NCI-H2171 treated with DMSO at 0.1 percent for 48 hours (cell line): Measurements from ENCODE around the gene ATP1B3.
A peak's percentile ranks its signal among the peaks of the same experiment; 100 is the strongest.
"Not testable (repeated sequence)": the region's sequence is repeated elsewhere in the genome, so short reads cannot be mapped to it uniquely, and the experiment has no call there.

Source experiments
- DNase-seq: peaks from one replicate; lab custom pipeline; 2025; lab: John Stamatoyannopoulos, UW

The ATP1B3 gene

GRCh38 chr3:141905129-141905528 lies 28.7 kb downstream of the ATP1B3 start:
- no peak for DNase-seq

DNA sequence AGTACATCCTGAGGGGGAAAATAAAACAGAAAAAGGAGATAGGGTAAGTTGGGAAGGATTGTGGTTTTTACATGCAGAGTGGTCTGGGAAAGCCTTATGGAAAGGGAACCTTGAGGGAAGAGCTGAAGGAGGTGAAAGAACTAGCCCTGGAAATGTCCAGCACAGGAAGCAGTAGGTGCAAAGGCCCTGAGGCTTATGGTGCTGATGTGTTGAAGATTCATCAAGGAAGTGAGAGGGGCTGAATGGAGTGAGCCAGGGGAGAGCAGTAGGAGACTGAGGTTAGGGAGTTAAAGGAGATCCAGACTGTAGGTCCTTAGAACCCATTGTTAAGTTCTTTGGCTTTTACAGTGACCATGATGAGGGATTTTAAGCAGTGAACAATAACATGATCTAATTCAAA lies 33.0 kb downstream of the ATP1B3 start:
- DNase-seq = no peak

GRCh38 chr3:141909986-141910385 lies 33.5 kb downstream of the ATP1B3 start:
- not testable (repeated sequence) for DNase-seq

DNA sequence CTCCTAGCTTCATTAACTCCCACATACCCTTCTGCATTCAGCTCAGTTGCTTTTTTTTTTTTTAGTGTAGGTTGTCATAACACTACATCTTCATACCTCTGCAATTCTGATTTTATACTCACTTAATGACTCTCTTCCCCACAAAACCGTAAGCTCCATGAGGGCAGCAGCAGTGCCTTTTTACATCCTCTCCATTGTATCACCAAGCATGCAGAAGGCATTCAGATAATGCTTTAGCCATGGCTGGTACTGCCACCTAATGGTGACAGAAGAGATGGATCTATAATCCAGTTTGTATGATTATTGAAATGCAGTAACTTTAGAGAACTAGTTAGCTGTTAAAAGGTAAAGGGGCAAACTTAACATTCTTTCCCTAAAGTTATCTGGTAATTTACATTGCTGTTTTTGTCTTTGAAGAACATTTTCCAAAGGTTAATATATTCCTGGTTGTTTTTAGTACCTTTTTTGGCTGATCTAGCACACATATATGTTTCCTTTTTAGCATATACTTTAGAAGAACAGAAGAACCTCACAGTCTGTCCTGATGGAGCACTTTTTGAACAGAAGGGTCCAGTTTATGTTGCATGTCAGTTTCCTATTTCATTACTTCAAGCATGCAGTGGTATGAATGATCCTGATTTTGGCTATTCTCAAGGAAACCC lies 36.8 kb downstream of the ATP1B3 start:
- DNase-seq = peak; percentile 51

DNA sequence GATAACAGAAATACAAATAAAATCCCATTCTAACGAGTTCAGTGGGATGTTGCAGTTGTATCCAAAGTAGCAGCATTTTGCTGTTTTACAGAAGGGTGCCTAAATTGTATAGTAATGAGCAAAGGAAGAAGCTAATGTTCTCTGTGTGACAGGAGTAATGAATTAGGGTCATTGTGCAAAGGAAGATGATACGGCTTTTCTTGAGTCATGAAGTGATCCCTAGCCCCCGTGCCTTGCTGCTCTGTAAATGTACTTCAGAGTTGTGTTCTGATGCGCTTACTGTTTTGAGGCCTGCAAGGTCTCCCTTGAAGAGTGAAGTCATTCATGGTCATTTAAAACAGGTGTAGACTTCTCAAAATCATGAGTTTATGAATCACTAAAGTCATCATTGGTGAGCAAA lies 37.9 kb downstream of the ATP1B3 start:
- DNase-seq = no peak

DNA sequence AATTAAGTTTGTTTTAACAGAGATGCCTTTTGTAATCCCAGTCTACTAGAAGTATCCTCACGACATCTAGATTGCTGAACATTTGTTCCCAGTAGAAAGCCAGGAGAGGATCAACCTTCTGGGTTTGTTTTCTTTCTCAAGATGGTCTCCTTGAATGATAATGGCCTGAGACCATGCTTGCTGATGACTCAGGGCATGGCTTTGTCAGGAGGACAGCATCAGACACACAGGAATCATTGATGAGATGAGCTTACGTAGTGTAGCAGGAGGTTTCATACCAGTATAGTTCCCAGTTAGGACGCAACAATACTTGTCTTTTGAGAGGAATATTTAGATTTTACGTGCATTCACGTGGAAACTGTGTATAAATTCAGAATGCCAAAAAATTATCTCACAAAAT lies 38.6 kb downstream of the ATP1B3 start:
- DNase-seq = no peak

DNA sequence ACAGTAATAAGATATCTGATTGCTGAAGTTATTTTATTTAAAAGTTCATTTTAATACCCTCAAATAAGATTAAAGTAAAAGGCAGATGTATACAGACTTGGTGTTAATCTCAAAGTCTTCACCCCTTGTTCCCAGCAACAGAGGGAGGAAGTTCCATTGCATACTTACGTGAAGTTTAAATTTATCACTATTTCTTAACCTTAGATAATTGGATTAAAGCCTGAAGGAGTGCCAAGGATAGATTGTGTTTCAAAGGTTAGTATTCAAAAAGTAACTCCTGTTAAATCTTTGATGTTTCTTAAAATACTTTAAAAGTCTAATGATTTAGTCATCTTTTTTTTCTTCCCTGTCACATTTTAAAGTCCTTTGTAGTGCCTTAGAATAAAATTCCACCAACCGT lies 39.3 kb downstream of the ATP1B3 start:
- no peak for DNase-seq

- peak; percentile 80 for DNase-seq
These were observed 44.3 kb downstream of the ATP1B3 start for GRCh38 chr3:141920701-141921100.

- DNase-seq = peak; percentile 15
These were observed 44.9 kb downstream of the ATP1B3 start for GRCh38 chr3:141921316-141921715.

DNA sequence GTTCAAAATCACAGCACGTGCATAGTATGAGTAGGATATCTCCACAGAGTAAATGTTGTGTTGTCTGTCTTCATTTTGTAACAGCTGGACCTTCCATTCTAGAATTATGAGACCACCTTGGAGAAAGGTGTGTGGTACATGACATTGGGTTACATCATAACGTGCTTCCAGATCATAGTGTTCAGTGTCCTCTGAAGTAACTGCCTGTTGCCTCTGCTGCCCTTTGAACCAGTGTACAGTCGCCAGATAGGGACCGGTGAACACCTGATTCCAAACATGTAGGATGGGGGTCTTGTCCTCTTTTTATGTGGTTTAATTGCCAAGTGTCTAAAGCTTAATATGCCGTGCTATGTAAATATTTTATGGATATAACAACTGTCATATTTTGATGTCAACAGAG lies 49.2 kb downstream of the ATP1B3 start:
- not testable (repeated sequence) for DNase-seq

DNA sequence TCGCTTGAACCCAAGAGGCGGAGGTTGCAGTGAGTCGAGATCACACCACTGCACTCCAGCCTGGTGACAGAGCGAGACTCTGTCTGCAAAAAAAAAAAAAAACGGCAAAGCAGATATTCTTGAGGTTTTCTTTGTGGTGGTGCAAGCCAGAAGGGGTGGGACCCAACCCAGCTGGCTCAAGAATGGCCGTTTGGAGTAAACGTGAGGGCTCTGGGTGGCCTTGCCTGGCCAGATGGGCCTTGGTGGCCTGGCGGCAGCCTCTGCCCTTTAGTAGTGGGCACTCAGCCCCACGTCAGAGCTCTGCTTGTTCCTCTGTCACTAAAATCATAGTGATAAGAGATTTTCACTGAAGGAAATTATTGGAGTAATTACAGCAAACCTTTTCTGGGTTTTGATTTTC lies 50.5 kb downstream of the ATP1B3 start:
- DNase-seq = no peak

DNA sequence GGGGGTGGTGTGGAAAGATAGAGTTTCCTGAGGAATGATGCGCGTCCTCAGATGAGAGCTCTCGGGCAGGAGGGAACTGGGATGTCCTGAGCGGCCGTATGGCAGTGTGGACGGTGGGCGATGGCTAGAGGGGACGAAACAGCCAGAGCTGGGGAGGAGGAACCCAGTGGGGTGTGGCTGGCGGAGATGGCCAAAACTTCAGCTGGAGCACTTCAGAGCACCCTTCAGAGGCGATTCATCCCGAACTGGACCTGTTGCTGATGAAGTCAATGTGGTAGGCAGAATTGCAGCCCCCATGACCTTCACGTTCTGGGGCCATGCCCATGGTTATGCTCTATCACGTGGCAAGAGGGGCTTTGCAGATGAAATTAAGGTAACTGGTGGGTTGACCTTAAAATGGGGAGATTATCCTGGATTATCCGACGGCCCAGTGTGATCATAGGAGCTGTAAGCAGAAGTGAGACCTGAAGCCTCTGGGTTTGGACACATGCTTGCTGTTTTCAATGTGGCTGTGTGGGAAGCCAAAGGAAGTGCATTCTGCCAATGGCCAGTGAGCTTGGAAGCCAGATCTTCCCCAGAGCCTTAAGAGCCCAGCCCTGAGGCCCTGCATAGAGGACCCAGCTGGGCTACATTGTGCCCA lies 52.3 kb downstream of the ATP1B3 start:
- no peak for DNase-seq

DNA sequence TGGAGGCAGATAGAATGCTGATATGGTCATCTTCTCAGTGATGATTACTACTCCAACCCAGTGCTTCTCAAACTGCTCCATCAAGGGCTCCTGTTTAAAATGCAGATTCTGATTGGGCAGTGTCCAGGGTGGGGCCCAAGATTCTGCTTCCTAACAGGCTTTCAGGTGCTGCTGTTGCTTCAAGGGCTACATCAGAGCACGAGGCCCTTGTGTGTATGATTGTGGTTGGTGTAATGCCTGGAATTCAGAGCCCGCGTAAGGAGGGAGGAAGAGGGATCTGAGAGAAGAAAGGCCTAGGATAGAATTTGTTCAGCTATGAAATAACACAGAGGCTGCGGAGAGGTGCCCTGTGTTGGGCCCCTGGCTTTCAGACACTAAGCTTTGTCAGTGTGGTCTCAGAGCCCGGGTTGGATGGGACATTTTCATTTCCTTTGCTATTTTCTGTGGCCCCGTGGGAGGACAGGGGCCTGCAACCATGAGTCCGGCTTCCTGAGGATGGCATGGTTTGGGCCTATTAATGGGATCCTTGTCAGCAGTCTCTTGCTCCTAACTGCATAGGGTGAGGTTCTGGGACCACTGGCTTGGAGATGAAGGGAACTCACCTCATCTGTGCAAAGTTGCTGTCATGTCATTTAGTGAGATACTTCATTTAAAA lies 53.0 kb downstream of the ATP1B3 start:
- no peak for DNase-seq

DNA sequence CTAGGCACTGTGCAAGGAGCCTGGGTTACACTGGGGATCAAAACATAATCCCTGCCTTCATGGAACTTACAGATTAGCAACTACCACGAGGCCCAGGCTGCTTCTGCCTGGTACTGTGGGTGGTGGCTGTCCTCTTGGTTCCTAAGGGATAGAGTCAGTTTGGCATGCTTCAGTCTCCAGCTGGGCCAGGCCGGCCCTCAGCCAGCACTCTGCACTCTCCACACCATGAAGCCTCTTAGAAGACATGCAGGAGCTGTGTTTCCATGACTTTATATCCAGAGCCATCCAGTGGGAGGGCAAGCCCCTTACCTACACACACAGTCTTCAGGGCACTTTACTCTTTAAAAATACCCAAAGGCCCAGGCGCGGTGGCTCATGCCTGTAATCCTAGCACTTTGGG lies 54.4 kb downstream of the ATP1B3 start:
- DNase-seq = no peak

- peak; percentile 54 for DNase-seq
These were observed 57.2 kb downstream of the ATP1B3 start for GRCh38 chr3:141933421-141934300.

GRCh38 chr3:141934354-141934753 lies 57.9 kb downstream of the ATP1B3 start:
- DNase-seq = no peak

GRCh38 chr3:141938011-141938500 lies 61.6 kb downstream of the ATP1B3 start:
- peak; percentile 84 for DNase-seq

DNA sequence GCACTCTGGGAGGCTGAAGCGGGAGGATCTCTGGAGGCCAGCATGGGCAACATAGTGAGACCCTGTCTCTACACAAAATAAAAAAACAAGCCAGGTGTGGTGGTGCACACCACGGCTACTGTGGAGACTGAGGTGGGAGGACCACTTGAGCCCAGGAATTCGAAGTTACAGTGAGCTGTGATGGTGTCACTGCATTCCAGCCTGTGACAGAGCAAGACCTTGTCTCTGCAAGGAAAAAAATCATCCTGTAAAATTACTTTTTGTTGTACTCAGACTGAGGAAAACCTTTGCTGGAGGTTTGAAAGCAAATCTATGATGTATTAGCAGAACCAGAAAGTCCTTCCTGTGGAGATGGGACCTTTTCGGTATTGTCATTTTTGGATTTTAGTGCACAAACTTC lies 63.3 kb downstream of the ATP1B3 start:
- DNase-seq = no peak

DNA sequence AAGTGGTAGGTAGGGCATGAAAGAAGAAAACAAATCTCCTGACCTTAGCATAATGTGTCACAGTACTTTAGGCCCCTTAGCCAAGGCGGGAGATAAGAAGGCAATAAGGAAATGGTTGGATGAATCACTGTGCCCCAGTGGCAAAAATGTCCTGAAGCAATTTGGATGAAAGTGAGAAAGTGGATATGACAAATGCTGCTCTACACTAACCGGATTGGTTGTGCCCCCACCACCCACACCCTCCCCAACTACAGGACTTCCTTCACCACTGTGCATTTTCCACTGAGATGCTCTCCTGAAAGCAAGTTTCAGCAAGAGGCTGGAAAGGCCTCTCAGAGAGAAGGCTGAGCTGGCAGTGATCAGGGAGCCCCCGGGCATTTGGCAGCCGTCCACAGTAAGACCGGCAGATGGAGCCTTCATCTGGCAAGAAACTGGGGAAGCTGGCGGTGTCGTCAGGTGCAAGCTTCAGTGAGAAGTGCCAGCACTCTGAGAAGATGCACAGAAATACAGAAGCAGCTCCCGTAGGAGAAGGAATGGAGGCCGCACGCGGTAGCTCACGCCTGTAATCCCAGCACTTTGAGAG lies 63.8 kb downstream of the ATP1B3 start:
- DNase-seq = peak; percentile 95

DNA sequence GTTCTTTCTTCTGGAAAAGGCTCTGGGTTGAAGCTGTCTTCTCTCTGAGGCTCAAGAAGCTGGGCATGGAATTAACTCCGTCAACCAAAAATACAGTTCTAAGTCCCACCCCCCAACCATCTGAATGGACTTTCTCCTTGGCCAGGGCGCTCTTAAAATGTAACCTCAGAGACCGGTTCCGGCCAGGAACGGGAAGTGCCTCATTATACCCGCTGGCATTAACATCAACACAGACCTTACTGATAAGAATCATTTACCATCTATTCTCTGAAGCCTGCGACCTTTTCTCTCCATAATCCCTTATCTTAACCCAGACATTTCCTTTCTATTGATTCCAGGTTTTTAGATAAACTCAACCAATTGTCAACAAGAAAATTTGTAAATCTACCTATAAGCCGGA lies 64.7 kb downstream of the ATP1B3 start:
- DNase-seq = no peak

DNA sequence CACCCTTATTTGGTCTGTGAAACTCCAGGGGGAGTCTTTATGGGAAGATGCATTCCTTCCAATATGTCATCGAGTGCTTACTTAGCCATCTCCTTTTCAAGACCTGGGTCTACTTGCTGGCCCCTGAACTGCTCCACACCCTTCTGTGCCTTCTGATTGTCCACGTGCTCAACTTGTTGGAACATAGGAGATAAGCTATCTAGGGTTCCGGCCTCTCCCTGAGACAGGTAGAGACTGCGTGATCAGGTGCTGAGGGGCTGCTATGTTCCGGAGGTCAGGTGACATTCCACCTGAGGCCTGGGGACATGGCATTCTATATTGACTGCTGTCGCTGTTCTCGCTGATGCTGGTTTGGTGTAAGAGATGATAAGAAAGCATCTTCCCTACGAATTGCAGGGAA lies 65.6 kb downstream of the ATP1B3 start:
- no peak for DNase-seq
